Measurements from ENCODE around the gene PLA2G4A.

GRCh38 chr1:186997877-186998276 lies 169.1 kb downstream of the PLA2G4A start:
- TF ChIP-seq CTCF (IDR thresholded peaks at IDR 0.05), result no peak
- no peak for TF ChIP-seq EZH2 (IDR thresholded peaks at IDR 0.05; ENCODE audit: borderline replicate concordance, insufficient read depth, low read depth, low read length, poor library complexity, severe bottlenecking)

All from B cell (primary cell).